Activated CD8-positive, alpha-beta T cell treated with anti-CD3 and anti-CD28 coated beads for 36 hours (primary cell): ENCODE data around the gene SYDE2. TPM values are rescaled to one million over a fixed set of nuclear protein-coding genes. Genes with fewer than 3 reads are reported as not detected.

Source experiments
- ATAC-seq: fragments of 200-7000 bp; cut with Tn5 transposase; one replicate; pipeline ENCODE4 v1.10.0; 2021; ENCODE audit warnings: mild to moderate bottlenecking, moderate library complexity
- CTCF ChIA-PET: fragments of 350-600 bp; sonication (Branson Sonifier 250); formaldehyde crosslinking; loops from one replicate; lab custom pipeline; 2021; ENCODE audit warnings: antibody characterized with exemption; lab: Charles Lee
- POLR2A ChIA-PET: fragments of 350-600 bp; sonication (Branson Sonifier 250); formaldehyde crosslinking; loops from one replicate; lab custom pipeline; 2021; ENCODE audit warnings: antibody characterized with exemption; lab: Charles Lee
- DNase-seq: peaks from one replicate; pipeline ENCODE4 v3.0.0-alpha.2; 2020
- H3K27ac Mint-ChIP-seq: one replicate; pipeline ENCODE4 v1.8.0; 2021; ENCODE audit warnings: mild to moderate bottlenecking, mixed read lengths
- H3K27me3 Mint-ChIP-seq: one replicate; pipeline ENCODE4 v1.8.0; 2021; ENCODE audit warnings: mixed read lengths
- H3K36me3 Mint-ChIP-seq: one replicate; pipeline ENCODE4 v1.8.0; 2021; ENCODE audit warnings: low read depth, mixed read lengths
- H3K4me1 Mint-ChIP-seq: one replicate; pipeline ENCODE4 v1.8.0; 2021; ENCODE audit warnings: low read depth, mixed read lengths
- H3K4me3 Mint-ChIP-seq: one replicate; pipeline ENCODE4 v1.8.0; 2021; ENCODE audit warnings: mild to moderate bottlenecking, moderate library complexity, mixed read lengths
- H3K9me3 Mint-ChIP-seq: one replicate; pipeline ENCODE4 v1.8.0; 2021; ENCODE audit warnings: mixed read lengths
- CTCF ChIP-seq: fragments of 200-600 bp; IDR thresholded peaks from one replicate; pipeline ENCODE4 v1.8.0; 2022; ENCODE audit warnings: antibody characterized with exemption, mild to moderate bottlenecking
- intact Hi-C: fragments of 100-400 bp; cut with micrococcal nuclease; formaldehyde crosslinking; loops from one replicate; pipeline ENCODE4 v1.10.0; 2022
- microRNA-seq: library from miRNA; unstranded; fragments of <30 nt; microRNA quantifications from one replicate; pipeline ENCODE4 v1.2.0, GENCODE V29; 2022; ENCODE audit warnings: borderline microRNAs expressed, borderline replicate concordance
- total RNA-seq, 2 experiments: library from RNA; stranded (reverse); gene quantifications; one replicate each; pipeline ENCODE4 v1.2.3, GENCODE V29; 2021

Gene SYDE2
- total RNA-seq, 2 experiments from 2014 or later, result 4.8 to 5.2 TPM

- CTCF ChIA-PET, result no interaction called here
- Mint-ChIP-seq H3K4me1 (no peaks in the 10 kb centered on the region), H3K9me3 (no peaks in the 10 kb centered on the region), H3K27ac (no peak overlapping the region), H3K27me3 (no peaks in the 10 kb centered on the region), H3K36me3 (no peaks in the 10 kb centered on the region), H3K4me3 (no peak overlapping the region)
- no peak for TF ChIP-seq CTCF
- intact Hi-C loops, result no loop called here
- POLR2A ChIA-PET, result no interaction called here
- ATAC-seq, result no peak
- no peak for DNase-seq
These were observed 84.0 kb downstream of the SYDE2 start for GRCh38 chr1:85116856-85117255.

- no peak for DNase-seq
- no peak for TF ChIP-seq CTCF
- no peaks in the 10 kb centered on the region for H3K9me3 Mint-ChIP-seq
- intact Hi-C loops, result no loop called here
- ATAC-seq, result no peak
- H3K4me3 Mint-ChIP-seq, result no peak overlapping the region
- POLR2A ChIA-PET, result no interaction called here
- CTCF ChIA-PET, result no interaction called here
- H3K27ac Mint-ChIP-seq, result no peak overlapping the region
- no peaks in the 10 kb centered on the region for H3K4me1 Mint-ChIP-seq
- H3K27me3 Mint-ChIP-seq, result no peaks in the 10 kb centered on the region
- no peaks in the 10 kb centered on the region for H3K36me3 Mint-ChIP-seq
These were observed 84.9 kb downstream of the SYDE2 start for GRCh38 chr1:85115933-85116332.

- Mint-ChIP-seq H3K9me3 (no peaks in the 10 kb centered on the region), H3K27me3 (no peaks in the 10 kb centered on the region), H3K4me1 (no peaks in the 10 kb centered on the region), H3K4me3 (no peak overlapping the region), H3K27ac (no peak overlapping the region), H3K36me3 (no peaks in the 10 kb centered on the region)
- intact Hi-C loops, result no loop called here
- no peak for TF ChIP-seq CTCF
- no peak for ATAC-seq
- ChIA-PET CTCF (no interaction called here), POLR2A (no interaction called here)
- DNase-seq, result no peak
These were observed 89.1 kb downstream of the SYDE2 start for GRCh38 chr1:85111695-85112094.

- Mint-ChIP-seq H3K4me3 (no peak overlapping the region), H3K27me3 (peaks cover 4% of the 10 kb centered on the region), H3K9me3 (no peaks in the 10 kb centered on the region), H3K27ac (no peak overlapping the region), H3K4me1 (no peaks in the 10 kb centered on the region), H3K36me3 (no peaks in the 10 kb centered on the region)
- peak; percentile 72 for TF ChIP-seq CTCF
- ChIA-PET POLR2A (interaction anchor here (0.6 kb wide), 1 partner anchor 143 kb away, joined by 3 read pairs; no protein-coding TSS in a partner anchor), CTCF (interaction anchor here (0.7 to 4.3 kb wide), 21 partner anchors 13 to 298 kb away, joined by 3 to 45 read pairs (median 4); partner anchors contain the start of gene C1orf52)
- DNase-seq (peak; percentile 56), ATAC-seq (peak; percentile 87)
- intact Hi-C loops, result loop anchor here (5.0 kb wide), 1 partner anchor 148 kb away; the partner anchor contains the start of gene C1orf52
These were observed 91.3 kb downstream of the SYDE2 start for GRCh38 chr1:85109475-85109874.

Small RNAs within 50 kb of the gene (microRNA-seq; reads per million reads assigned to microRNA genes)
- not detected for gene MIR4423

Other genes with a start within 250 kb of the SYDE2 start
- gene MCOLN2, start 203.9 kb downstream of the SYDE2 start, total RNA-seq, result 10 to 100 TPM; 15.7 to 17.8 TPM
- under 1 TPM; 0.25 to 0.29 TPM for gene MCOLN3, start 152.5 kb downstream of the SYDE2 start, total RNA-seq
- 10 to 100 TPM; 26.8 to 35.7 TPM for gene C1orf52, start 58.6 kb upstream of the SYDE2 start, total RNA-seq
- 10 to 100 TPM; 30.6 to 32.3 TPM for gene BCL10, start 75.6 kb upstream of the SYDE2 start, total RNA-seq